Activated CD8-positive, alpha-beta T cell treated with anti-CD3 and anti-CD28 coated beads, Interleukin-2, amount 10 ng/mL, durations not matched to agents 7 days and 5 days (primary cell): ENCODE measurements around the gene VPS51. TPM values are rescaled to one million over a fixed set of nuclear protein-coding genes. Genes with fewer than 3 reads are reported as not detected.

Source experiments
- ATAC-seq: fragments of 150-1000 bp; cut with Tn5 transposase; one replicate; pipeline ENCODE4 v1.10.0; 2021; ENCODE audit warnings: moderate library complexity
- CTCF ChIA-PET: fragments of 350-600 bp; sonication (Branson Sonifier 250); formaldehyde crosslinking; loops from one replicate; lab custom pipeline; 2021; ENCODE audit warnings: antibody characterized with exemption; lab: Charles Lee
- POLR2A ChIA-PET: fragments of 350-600 bp; sonication (Branson Sonifier 250); formaldehyde crosslinking; loops from one replicate; lab custom pipeline; 2021; ENCODE audit warnings: antibody characterized with exemption; lab: Charles Lee
- DNase-seq: peaks from one replicate; pipeline ENCODE4 v3.0.0-alpha.2; 2020
- H3K27ac Mint-ChIP-seq: one replicate; pipeline ENCODE4 v1.8.0; 2021; ENCODE audit warnings: mild to moderate bottlenecking, mixed read lengths
- H3K27me3 Mint-ChIP-seq: one replicate; pipeline ENCODE4 v1.8.0; 2021; ENCODE audit warnings: low read depth, mixed read lengths
- H3K36me3 Mint-ChIP-seq: one replicate; pipeline ENCODE4 v1.8.0; 2021; ENCODE audit warnings: low read depth, mixed read lengths
- H3K4me1 Mint-ChIP-seq: one replicate; pipeline ENCODE4 v1.8.0; 2021; ENCODE audit warnings: low read depth, mixed read lengths
- H3K4me3 Mint-ChIP-seq: one replicate; pipeline ENCODE4 v1.8.0; 2021; ENCODE audit warnings: mild to moderate bottlenecking, mixed read lengths
- H3K9me3 Mint-ChIP-seq: one replicate; pipeline ENCODE4 v1.8.0; 2022; ENCODE audit warnings: mixed read lengths; ENCODE audit not compliant: insufficient read depth
- total RNA-seq, 2 experiments: library from RNA; stranded (reverse); gene quantifications; one replicate each; pipeline ENCODE4 v1.2.3, GENCODE V29; 2021

VPS51 gene
- total RNA-seq, 2 experiments from 2014 or later = 116 to 131 TPM

- DNase-seq (no peak), ATAC-seq (no peak)
- Mint-ChIP-seq H3K4me1 (peaks cover 14% of the 10 kb centered on the region), H3K36me3 (no peaks in the 10 kb centered on the region), H3K4me3 (no peak overlapping the region), H3K9me3 (no peaks in the 10 kb centered on the region), H3K27me3 (peaks cover 5% of the 10 kb centered on the region), H3K27ac (peak overlapping the region; percentile 28)
- CTCF ChIA-PET = no interaction called here
- POLR2A ChIA-PET = no interaction called here
Measured at GRCh38 chr11:65059959-65060824, 35.8 kb upstream of the VPS51 start.

- peak overlapping the region; percentile 32 for H3K27ac Mint-ChIP-seq
- ChIA-PET POLR2A (no interaction called here), CTCF (no interaction called here)
- H3K9me3 Mint-ChIP-seq = no peaks in the 10 kb centered on the region
- ATAC-seq = peak; percentile 23
- H3K4me1 Mint-ChIP-seq = peaks cover 14% of the 10 kb centered on the region
- no peak overlapping the region for H3K4me3 Mint-ChIP-seq
- no peaks in the 10 kb centered on the region for H3K36me3 Mint-ChIP-seq
- no peak for DNase-seq
- peaks cover 2% of the 10 kb centered on the region for H3K27me3 Mint-ChIP-seq
Measured at GRCh38 chr11:65060913-65061408, 35.1 kb upstream of the VPS51 start.

GRCh38 chr11:65063532-65063931 lies 32.5 kb upstream of the VPS51 start:
- no peak overlapping the region for H3K4me3 Mint-ChIP-seq
- H3K27me3 Mint-ChIP-seq = peaks cover 2% of the 10 kb centered on the region
- H3K4me1 Mint-ChIP-seq = peaks cover 14% of the 10 kb centered on the region
- ATAC-seq = no peak
- no peak overlapping the region for H3K27ac Mint-ChIP-seq
- ChIA-PET CTCF (interaction anchor here (0.6 to 0.8 kb wide), 2 partner anchors 20 to 49 kb away, joined by 3 read pairs; partner anchors contain the start of gene ARL2), POLR2A (no interaction called here)
- no peak for DNase-seq
- no peaks in the 10 kb centered on the region for H3K36me3 Mint-ChIP-seq
- no peaks in the 10 kb centered on the region for H3K9me3 Mint-ChIP-seq

GRCh38 chr11:65064847-65065240 lies 31.2 kb upstream of the VPS51 start:
- Mint-ChIP-seq H3K9me3 (no peaks in the 10 kb centered on the region), H3K4me3 (no peak overlapping the region), H3K27ac (no peak overlapping the region), H3K4me1 (peaks cover 14% of the 10 kb centered on the region), H3K36me3 (no peaks in the 10 kb centered on the region), H3K27me3 (peaks cover 2% of the 10 kb centered on the region)
- ATAC-seq (no peak), DNase-seq (no peak)
- CTCF ChIA-PET = interaction anchor here (1.1 to 1.2 kb wide), 3 partner anchors 14 to 52 kb away, joined by 3 read pairs; no protein-coding TSS in a partner anchor
- POLR2A ChIA-PET = no interaction called here

GRCh38 chr11:65065851-65066250 lies 30.2 kb upstream of the VPS51 start:
- no peaks in the 10 kb centered on the region for H3K9me3 Mint-ChIP-seq
- H3K27me3 Mint-ChIP-seq = peaks cover 2% of the 10 kb centered on the region
- no peak overlapping the region for H3K4me3 Mint-ChIP-seq
- no peak overlapping the region for H3K27ac Mint-ChIP-seq
- CTCF ChIA-PET = no interaction called here
- no peaks in the 10 kb centered on the region for H3K36me3 Mint-ChIP-seq
- no peak for ATAC-seq
- no peak for DNase-seq
- POLR2A ChIA-PET = no interaction called here
- H3K4me1 Mint-ChIP-seq = peaks cover 4% of the 10 kb centered on the region

- no peaks in the 10 kb centered on the region for H3K9me3 Mint-ChIP-seq
- no peaks in the 10 kb centered on the region for H3K4me1 Mint-ChIP-seq
- H3K4me3 Mint-ChIP-seq = no peak overlapping the region
- no peak for DNase-seq
- CTCF ChIA-PET = no interaction called here
- H3K27ac Mint-ChIP-seq = no peak overlapping the region
- H3K27me3 Mint-ChIP-seq = peaks cover 2% of the 10 kb centered on the region
- H3K36me3 Mint-ChIP-seq = no peaks in the 10 kb centered on the region
- POLR2A ChIA-PET = no interaction called here
- no peak for ATAC-seq
Measured at GRCh38 chr11:65066315-65066714, 29.7 kb upstream of the VPS51 start.

- H3K27me3 Mint-ChIP-seq = peaks cover 2% of the 10 kb centered on the region
- ChIA-PET CTCF (no interaction called here), POLR2A (no interaction called here)
- ATAC-seq (no peak), DNase-seq (no peak)
- H3K36me3 Mint-ChIP-seq = no peaks in the 10 kb centered on the region
- no peak overlapping the region for H3K27ac Mint-ChIP-seq
- no peaks in the 10 kb centered on the region for H3K4me1 Mint-ChIP-seq
- H3K4me3 Mint-ChIP-seq = no peak overlapping the region
- no peaks in the 10 kb centered on the region for H3K9me3 Mint-ChIP-seq
Measured at GRCh38 chr11:65066805-65067291, 29.2 kb upstream of the VPS51 start.

- ChIA-PET POLR2A (no interaction called here), CTCF (no interaction called here)
- Mint-ChIP-seq H3K4me1 (no peaks in the 10 kb centered on the region), H3K4me3 (no peak overlapping the region), H3K27ac (no peak overlapping the region), H3K36me3 (no peaks in the 10 kb centered on the region), H3K9me3 (no peaks in the 10 kb centered on the region), H3K27me3 (peaks cover 2% of the 10 kb centered on the region)
- no peak for ATAC-seq
- DNase-seq = no peak
Measured at GRCh38 chr11:65067446-65067845, 28.6 kb upstream of the VPS51 start.

GRCh38 chr11:65069217-65069616 lies 26.8 kb upstream of the VPS51 start:
- ChIA-PET POLR2A (interaction anchor here (0.6 to 1.7 kb wide), 2 partner anchors 14 to 234 kb away, joined by 3 to 4 read pairs; partner anchors contain the start of genes CDCA5 and ZFPL1), CTCF (interaction anchor here (0.9 to 1.5 kb wide), 3 partner anchors 9 to 282 kb away, joined by 3 to 5 read pairs (median 3); no protein-coding TSS in a partner anchor)
- no peak for ATAC-seq

GRCh38 chr11:65071907-65072630 lies 23.9 kb upstream of the VPS51 start:
- ATAC-seq (peak; percentile 36), DNase-seq (no peak)
- Mint-ChIP-seq H3K9me3 (no peaks in the 10 kb centered on the region), H3K27ac (no peak overlapping the region), H3K4me3 (no peak overlapping the region), H3K27me3 (no peaks in the 10 kb centered on the region), H3K4me1 (peaks cover 9% of the 10 kb centered on the region), H3K36me3 (peaks cover 14% of the 10 kb centered on the region)
- POLR2A ChIA-PET = no interaction called here
- CTCF ChIA-PET = interaction anchor here (1.2 kb wide), 1 partner anchor 58 kb away, joined by 4 read pairs; the partner anchor contains the start of gene ARL2

More at GRCh38 chr11:65069217-65069616, 26.8 kb upstream of the VPS51 start:
- Mint-ChIP-seq H3K27me3 (peaks cover 2% of the 10 kb centered on the region), H3K36me3 (no peaks in the 10 kb centered on the region), H3K4me1 (no peaks in the 10 kb centered on the region), H3K27ac (no peak overlapping the region), H3K9me3 (no peaks in the 10 kb centered on the region), H3K4me3 (no peak overlapping the region)
- DNase-seq = no peak

- ChIA-PET POLR2A (no interaction called here), CTCF (interaction anchor here (1.2 kb wide), 1 partner anchor 58 kb away, joined by 4 read pairs; the partner anchor contains the start of gene ARL2)
- H3K27me3 Mint-ChIP-seq = no peaks in the 10 kb centered on the region
- peak overlapping the region; percentile 24 for H3K27ac Mint-ChIP-seq
- peaks cover 14% of the 10 kb centered on the region for H3K4me1 Mint-ChIP-seq
- peaks cover 20% of the 10 kb centered on the region for H3K36me3 Mint-ChIP-seq
- DNase-seq (no peak), ATAC-seq (no peak)
- no peaks in the 10 kb centered on the region for H3K9me3 Mint-ChIP-seq
- no peak overlapping the region for H3K4me3 Mint-ChIP-seq
Measured at GRCh38 chr11:65072631-65072966, 23.4 kb upstream of the VPS51 start.
